Activated CD8-positive, alpha-beta memory T cell treated with anti-CD3 and anti-CD28 coated beads for 4 hours (primary cell): Measurements from ENCODE around the gene SNRPD3.

Source experiments
- DNase-seq, 2 donors: peaks; one replicate each; pipeline ENCODE4 v3.0.0-alpha.2; 2020; ENCODE audit warnings: low read depth in 2 of 2

Gene SNRPD3

GRCh38 chr22:24567668-24568067 is 11.9 kb downstream of the SNRPD3 start:
- DNase-seq, result no peak

- DNase-seq, result no peak
Measured at GRCh38 chr22:24571266-24571665, 15.5 kb downstream of the SNRPD3 start.

- DNase-seq, result no peak
Measured at GRCh38 chr22:24576778-24577177, 21.0 kb downstream of the SNRPD3 start.

- no peak for DNase-seq
Measured at GRCh38 chr22:24578355-24579257, 22.8 kb downstream of the SNRPD3 start.

GRCh38 chr22:24579258-24579601 is 23.4 kb downstream of the SNRPD3 start:
- no peak for DNase-seq

GRCh38 chr22:24580276-24580675 is 24.5 kb downstream of the SNRPD3 start:
- DNase-seq, result no peak

- DNase-seq, result no peak
Measured at GRCh38 chr22:24582056-24582814, 26.4 kb downstream of the SNRPD3 start.

- DNase-seq, result no peak
Measured at GRCh38 chr22:24583221-24584165, 27.7 kb downstream of the SNRPD3 start.

GRCh38 chr22:24584166-24584790 is 28.5 kb downstream of the SNRPD3 start:
- DNase-seq, result no peak

GRCh38 chr22:24584871-24585411 is 29.1 kb downstream of the SNRPD3 start:
- no peak for DNase-seq

GRCh38 chr22:24585461-24585860 is 29.7 kb downstream of the SNRPD3 start:
- DNase-seq, result no peak

GRCh38 chr22:24585927-24586546 is 30.2 kb downstream of the SNRPD3 start:
- no peak for DNase-seq

- no peak for DNase-seq
Measured at GRCh38 chr22:24587251-24587650, 31.5 kb downstream of the SNRPD3 start.

GRCh38 chr22:24587948-24588347 is 32.1 kb downstream of the SNRPD3 start:
- no peak for DNase-seq

- DNase-seq, result no peak
Measured at GRCh38 chr22:24588381-24588756, 32.6 kb downstream of the SNRPD3 start.

GRCh38 chr22:24588757-24589481 is 33.1 kb downstream of the SNRPD3 start:
- no peak for DNase-seq

GRCh38 chr22:24589518-24590030 is 33.8 kb downstream of the SNRPD3 start:
- DNase-seq, result no peak

- no peak for DNase-seq
Measured at GRCh38 chr22:24590596-24591173, 34.9 kb downstream of the SNRPD3 start.

GRCh38 chr22:24591286-24591830 is 35.6 kb downstream of the SNRPD3 start:
- no peak for DNase-seq
